Measurements from ENCODE around the gene B9D1.

The B9D1 gene

DNA sequence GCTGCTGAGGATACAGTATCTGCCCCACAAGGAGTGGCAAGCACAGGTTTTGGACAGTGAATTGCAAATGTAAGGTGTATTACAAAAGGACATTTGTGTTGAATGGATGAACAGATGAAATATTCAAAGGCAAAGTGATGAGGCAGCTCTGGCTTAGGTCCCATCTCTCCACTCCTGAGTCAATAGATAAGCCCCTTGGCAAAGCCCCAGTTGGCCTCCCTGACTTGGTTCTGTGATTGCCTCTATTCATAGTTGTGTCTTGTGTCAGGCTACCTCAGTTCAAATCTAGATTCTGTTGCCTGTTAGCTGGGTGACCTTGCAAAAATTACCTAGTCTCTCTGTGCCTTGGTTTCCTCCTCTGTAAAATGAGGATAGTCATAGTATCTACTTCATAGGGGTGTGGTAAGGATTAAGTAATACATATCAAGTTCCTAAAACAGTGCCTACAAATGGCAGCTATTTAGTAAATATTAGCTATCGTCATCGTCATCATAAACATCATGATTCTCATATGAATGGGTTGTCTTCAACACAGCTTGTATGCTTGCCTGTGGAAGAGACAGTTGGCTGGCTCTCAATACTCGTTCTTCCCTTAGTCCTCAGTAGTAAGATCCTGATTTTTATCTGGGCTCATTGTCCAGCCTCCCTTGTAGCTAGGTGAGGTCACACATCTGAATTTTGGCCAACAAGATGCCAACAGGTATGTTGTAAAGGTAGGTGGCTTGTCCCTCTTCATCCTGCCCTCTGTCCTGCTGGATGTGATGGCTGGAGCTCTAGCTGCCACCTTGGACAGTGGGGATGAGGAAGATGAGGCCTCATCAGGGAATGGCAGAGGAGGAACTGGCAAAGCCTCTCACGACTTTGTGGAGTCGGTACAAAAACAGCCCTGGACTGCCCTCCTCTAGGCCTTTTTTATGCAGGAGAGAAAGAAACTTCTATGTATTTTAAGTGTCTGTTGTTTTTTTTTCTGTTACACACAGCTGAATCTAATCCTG is 26.6 kb upstream of the B9D1 start:
- DNase-seq (ENCODE audit: low read depth): no peak

DNA sequence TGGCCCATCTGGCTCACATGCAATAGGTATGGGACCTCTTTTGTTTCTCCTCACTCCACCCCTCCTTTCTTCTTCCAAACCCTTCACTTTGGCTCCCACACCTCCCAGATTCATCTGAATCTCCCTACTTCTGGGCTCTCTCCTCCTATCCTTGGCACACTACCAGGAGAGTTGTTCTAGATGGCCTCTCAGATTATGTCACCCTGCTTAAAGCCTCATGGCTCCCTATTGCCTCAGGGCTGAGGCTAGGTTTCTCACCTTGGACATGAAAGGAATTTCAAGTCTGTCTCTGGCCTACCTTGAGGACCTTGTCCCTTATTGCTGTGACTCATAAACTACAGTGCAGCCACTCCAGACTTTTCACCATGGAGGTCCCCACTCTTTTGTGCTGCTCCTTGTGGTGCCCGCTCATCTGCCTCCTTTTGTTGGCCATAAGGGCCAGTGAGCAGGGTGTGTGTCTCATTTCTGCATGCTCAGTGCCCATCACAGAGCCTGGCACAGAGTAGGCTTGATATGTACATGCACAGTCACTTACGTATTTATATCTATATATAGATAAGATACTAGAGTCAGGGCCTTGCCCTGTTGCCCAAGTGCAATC is 25.5 kb upstream of the B9D1 start:
- no peak for DNase-seq (ENCODE audit: low read depth)

DNA sequence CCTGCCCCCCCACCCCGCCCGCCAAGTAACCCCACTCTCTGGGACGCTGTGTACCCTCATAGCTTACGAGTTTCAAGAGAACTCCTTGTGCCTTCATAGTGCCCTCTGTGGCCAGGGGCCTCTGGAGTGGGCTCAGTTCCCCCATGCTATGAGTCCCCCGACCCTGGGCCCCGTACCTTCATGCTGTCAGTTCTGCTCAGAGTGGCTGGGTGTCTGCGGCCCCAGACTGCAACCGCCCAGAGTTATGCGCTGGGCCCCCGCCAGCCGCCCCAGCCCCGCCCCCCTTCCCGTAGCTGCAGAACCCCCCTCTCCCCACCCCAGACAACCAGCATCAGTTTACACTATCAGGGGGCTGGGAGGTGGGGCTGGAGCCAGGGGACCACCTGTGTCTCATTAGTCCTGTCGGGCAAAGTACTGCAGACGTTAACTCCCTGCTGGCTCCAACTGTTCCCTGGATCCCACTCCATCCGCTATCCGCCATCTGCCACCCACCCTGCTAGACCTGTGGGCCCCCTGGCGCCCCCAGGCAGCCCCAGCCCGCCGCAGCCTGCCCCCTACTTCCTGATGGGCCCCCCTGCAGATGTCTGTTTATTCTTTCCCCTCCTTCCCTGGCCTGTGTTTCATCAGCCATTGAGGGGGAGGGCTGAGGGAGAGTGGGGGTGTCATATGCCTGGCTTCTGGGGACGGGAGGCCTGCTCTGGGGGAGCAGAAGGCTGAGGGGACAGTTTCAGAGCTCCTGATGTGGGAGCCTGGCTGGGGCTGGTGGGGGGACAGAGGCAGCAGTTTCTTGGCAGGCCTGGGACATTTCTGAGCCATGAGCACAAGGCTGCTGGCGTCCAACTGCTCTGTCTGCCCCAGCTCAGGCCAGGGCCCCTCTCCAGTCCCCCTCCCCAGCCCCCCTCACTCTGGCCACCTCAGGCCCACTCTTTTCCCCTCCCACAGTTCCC is 24.7 kb upstream of the B9D1 start, which contains the start of gene MFAP4:
Gene MFAP4, minus strand, starts transcription at position 217 of the 947 bp plus-strand sequence. Its CDS starts 35 bp downstream, at position 182.
- DNase-seq (ENCODE audit: low read depth): no peak

- DNase-seq (ENCODE audit: low read depth): no peak
Measured at GRCh38 chr17:19386051-19386929, 23.8 kb upstream of the B9D1 start.

DNA sequence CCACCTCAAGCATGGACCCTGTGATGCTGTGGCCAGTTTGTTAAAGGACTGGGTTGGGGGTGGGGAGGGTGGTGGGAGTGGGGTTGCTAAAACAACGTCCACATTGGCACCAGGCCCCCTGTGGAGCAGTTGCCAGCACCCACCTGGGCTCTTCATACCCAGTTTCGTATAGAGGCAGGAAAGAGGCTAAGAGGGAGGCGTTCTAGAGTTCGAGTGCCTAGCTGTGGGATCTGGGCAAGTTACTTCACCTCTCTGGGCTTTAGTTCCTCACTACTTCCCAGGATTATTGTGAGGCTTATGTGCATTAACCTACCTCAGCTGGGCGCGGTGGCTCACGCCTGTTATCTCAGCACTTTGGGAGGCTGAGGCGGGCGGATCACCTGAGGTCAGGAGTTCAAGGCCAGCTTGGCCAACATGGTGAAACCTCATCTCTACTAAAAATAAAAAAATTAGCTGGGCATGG is 23.0 kb upstream of the B9D1 start:
- DNase-seq (ENCODE audit: low read depth): no peak

DNA sequence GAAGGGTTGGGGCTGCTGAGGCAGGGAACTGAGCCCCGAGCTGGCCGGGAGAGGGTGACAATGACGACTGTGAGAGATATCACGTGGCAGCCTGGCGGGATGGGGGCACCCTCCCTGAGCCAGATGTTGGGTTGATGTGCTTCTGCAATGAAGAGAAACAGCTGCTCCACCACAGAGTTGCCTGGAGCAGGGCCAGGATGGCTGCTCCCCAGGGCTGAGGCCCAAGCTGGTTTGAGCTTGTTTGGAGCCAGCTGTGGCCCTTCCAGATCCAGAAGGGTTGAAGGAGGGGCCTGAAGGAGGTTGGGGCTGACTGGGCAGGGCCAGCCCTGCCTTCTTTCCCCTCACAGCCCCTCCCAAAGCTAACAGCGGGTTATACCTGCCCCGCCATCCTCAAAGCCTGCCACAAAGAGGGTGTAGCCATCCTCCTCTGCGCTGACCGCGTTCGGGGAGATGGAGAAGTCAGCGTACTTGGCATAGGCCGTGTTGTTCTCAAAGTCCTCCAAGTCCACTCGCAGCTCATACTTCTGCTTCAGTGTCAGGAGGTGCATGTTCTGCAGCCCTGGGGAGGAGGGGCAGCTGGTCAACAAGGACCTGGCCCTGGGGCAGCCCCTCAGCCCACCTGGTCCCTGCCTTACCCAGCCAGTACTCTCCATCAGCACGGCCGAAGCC is 22.3 kb upstream of the B9D1 start:
- DNase-seq (ENCODE audit: low read depth): no peak

- no peak for DNase-seq (ENCODE audit: low read depth)
Measured at GRCh38 chr17:19383681-19384470, 21.4 kb upstream of the B9D1 start.

GRCh38 chr17:19382531-19383444 is 20.3 kb upstream of the B9D1 start:
- no peak for DNase-seq (ENCODE audit: low read depth)

- DNase-seq (ENCODE audit: low read depth): no peak
Measured at GRCh38 chr17:19381741-19382444, 19.4 kb upstream of the B9D1 start.

- no peak for DNase-seq (ENCODE audit: low read depth)
Measured at GRCh38 chr17:19381361-19381740, 18.8 kb upstream of the B9D1 start.

DNA sequence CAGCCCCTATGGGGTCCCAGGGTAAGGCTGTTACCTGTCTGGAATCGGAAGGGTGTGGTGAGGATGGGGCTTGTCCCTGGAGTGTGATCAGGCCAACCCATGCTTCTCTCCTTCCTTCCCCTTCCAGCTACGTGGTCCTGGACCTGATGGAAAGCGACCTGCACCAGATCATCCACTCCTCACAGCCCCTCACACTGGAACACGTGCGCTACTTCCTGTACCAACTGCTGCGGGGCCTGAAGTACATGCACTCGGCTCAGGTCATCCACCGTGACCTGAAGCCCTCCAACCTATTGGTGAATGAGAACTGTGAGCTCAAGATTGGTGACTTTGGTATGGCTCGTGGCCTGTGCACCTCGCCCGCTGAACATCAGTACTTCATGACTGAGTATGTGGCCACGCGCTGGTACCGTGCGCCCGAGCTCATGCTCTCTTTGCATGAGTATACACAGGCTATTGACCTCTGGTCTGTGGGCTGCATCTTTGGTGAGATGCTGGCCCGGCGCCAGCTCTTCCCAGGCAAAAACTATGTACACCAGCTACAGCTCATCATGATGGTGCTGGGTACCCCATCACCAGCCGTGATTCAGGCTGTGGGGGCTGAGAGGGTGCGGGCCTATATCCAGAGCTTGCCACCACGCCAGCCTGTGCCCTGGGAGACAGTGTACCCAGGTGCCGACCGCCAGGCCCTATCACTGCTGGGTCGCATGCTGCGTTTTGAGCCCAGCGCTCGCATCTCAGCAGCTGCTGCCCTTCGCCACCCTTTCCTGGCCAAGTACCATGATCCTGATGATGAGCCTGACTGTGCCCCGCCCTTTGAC is 18.2 kb upstream of the B9D1 start:
- DNase-seq (ENCODE audit: low read depth): no peak

DNA sequence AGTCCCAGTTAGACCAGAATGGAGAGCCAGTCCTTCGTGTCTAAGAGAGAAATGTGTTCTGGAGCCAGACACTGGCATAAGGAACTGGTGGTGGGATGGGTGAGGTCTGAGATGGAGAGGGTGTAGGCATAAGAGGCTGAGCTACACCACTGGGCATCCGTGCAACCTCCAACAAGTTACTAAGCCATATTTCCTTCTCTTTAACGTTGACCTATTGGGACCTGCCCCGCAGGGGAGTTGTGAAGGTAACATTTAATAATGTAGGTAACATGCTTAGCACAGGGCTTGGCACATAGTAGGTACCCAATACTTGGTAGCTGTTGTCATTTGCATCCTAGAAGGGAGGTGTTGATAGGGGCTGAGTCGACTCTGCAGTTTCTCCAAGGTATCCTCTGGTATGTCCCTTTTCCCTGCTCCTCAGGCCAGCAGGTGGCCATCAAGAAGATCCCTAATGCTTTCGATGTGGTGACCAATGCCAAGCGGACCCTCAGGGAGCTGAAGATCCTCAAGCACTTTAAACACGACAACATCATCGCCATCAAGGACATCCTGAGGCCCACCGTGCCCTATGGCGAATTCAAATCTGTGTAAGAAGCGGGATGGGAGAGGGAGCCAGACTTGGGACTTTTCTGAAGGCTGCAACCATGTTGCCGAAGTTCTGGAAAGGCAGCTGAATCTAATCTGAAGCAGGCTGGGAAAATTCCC is 17.0 kb upstream of the B9D1 start:
- DNase-seq (ENCODE audit: low read depth): no peak

DNA sequence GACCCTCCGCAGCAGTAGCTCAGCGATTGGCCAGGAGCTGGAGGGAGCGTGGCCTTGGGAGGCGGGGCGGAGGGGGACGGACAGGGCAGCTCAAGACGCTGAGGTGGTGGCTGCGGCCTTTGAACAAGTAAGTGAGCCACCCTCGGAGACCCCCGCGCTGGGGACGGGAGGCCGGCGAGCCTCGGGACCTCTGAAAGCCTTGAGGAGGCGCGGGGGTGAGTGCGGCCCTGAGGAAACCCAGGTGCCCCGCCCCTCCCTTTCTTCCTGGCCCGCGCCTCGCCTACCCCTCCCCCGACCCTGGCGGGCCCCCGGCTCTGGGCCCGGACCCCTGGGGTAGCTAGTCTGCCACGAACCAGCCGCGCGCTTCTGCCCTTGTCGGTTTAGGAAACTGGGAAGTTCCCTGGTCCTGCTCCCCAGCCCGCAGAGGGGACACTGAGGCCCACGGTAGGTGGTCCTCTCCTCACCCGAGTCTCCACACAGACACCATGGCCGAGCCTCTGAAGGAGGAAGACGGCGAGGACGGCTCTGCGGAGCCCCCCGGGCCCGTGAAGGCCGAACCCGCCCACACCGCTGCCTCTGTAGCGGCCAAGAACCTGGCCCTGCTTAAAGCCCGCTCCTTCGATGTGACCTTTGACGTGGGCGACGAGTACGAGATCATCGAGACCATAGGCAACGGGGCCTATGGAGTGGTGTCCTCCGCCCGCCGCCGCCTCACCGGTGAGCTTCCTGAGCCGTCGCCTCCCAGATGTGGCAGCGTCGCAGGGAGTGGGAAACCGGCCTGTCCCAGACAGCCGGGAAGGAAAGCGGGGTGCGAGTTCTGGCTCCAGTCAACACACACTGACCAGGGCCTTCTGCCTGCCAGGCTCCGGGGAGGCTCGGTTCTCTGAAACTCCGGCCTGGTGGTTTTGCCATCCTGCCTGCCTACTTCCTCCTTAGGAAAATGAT is 16.2 kb upstream of the B9D1 start, which contains the start of gene MAPK7:
Gene MAPK7, plus strand, starts transcription at position 83 of the 945 bp plus-strand sequence. Its CDS starts 403 bp downstream, at position 486.
- no peak for DNase-seq (ENCODE audit: low read depth)

GRCh38 chr17:19377602-19378415 is 15.3 kb upstream of the B9D1 start:
- peak; percentile 88 for DNase-seq (ENCODE audit: low read depth)
